WERI-Rb-1 (cell line): ENCODE measurements around the gene TSPO2.

ENCODE experiments used
- DNase-seq: peaks from one replicate; pipeline ENCODE4 v3.0.0-alpha.2; 2020
- H3K27ac ChIP-seq: fragments of 250-450 bp; sonication (Bioruptor Pico); 2 replicates; pipeline ENCODE4 v1.5.1; 2020; ENCODE audit warnings: mild to moderate bottlenecking, moderate library complexity
- H3K27me3 ChIP-seq: fragments of 250-450 bp; sonication (Bioruptor Pico); 2 replicates; pipeline ENCODE4 v1.5.1; 2021; ENCODE audit warnings: mild to moderate bottlenecking, low read depth, moderate library complexity; ENCODE audit not compliant: insufficient read depth, severe bottlenecking
- H3K36me3 ChIP-seq: fragments of 250-450 bp; sonication (Bioruptor Pico); 2 replicates; pipeline ENCODE4 v1.5.1; 2020; ENCODE audit warnings: mild to moderate bottlenecking, moderate library complexity
- H3K4me3 ChIP-seq: 2 replicates; pipeline ENCODE4 v1.5.1; 2011; ENCODE audit warnings: low read depth, mild to moderate bottlenecking, control low read depth, low read length
- H3K9me3 ChIP-seq: fragments of 250-450 bp; sonication (Bioruptor Pico); 2 replicates; pipeline ENCODE4 v1.5.1; 2021; ENCODE audit warnings: mild to moderate bottlenecking, moderate library complexity; ENCODE audit not compliant: severe bottlenecking
- TF ChIP-seq, protein P1 (sequence below): IDR thresholded peaks from 2 replicates; pipeline ENCODE4 v1.5.1; 2011; ENCODE audit warnings: low read depth, mild to moderate bottlenecking, control low read depth, inconsistent platforms, low read length

TSPO2 gene

DNA sequence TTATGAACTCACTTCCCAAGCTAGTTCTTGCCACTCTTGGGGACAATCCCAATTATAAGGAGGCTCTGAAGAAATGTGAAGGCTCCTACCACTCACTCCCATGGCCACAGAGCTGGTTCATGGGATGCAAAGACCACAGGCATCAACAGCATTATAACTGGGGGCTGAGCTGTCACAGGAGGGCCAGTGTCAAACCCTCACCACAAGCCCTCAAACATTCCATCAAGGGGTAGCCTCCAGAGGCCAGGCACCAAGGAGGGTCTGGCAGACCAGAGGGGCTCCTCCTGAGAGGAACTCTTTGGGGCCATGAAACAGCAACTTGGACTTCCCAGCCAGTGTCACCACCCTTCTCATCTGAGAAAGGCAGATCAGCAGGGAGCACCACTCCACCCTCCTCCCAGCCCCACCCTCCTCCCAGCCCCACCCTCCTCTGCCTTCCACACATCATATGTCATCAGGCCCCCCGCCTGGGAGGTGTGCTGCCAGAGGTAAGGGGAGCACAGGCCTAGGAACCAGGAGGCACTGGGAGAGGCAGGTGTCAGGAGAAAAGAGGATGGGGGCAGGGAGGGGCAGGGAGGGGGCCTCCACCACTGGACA lies 1.2 kb upstream of the TSPO2 start:
- H3K36me3 ChIP-seq, result no peaks in the 10 kb centered on the region
- H3K27ac ChIP-seq, result no peak overlapping the region
- DNase-seq, result no peak
- no peak overlapping the region for H3K4me3 ChIP-seq
- TF ChIP-seq, protein P1, sequence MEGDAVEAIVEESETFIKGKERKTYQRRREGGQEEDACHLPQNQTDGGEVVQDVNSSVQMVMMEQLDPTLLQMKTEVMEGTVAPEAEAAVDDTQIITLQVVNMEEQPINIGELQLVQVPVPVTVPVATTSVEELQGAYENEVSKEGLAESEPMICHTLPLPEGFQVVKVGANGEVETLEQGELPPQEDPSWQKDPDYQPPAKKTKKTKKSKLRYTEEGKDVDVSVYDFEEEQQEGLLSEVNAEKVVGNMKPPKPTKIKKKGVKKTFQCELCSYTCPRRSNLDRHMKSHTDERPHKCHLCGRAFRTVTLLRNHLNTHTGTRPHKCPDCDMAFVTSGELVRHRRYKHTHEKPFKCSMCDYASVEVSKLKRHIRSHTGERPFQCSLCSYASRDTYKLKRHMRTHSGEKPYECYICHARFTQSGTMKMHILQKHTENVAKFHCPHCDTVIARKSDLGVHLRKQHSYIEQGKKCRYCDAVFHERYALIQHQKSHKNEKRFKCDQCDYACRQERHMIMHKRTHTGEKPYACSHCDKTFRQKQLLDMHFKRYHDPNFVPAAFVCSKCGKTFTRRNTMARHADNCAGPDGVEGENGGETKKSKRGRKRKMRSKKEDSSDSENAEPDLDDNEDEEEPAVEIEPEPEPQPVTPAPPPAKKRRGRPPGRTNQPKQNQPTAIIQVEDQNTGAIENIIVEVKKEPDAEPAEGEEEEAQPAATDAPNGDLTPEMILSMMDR, result no peak
- H3K9me3 ChIP-seq, result no peaks in the 10 kb centered on the region
- no peaks in the 10 kb centered on the region for H3K27me3 ChIP-seq

DNA sequence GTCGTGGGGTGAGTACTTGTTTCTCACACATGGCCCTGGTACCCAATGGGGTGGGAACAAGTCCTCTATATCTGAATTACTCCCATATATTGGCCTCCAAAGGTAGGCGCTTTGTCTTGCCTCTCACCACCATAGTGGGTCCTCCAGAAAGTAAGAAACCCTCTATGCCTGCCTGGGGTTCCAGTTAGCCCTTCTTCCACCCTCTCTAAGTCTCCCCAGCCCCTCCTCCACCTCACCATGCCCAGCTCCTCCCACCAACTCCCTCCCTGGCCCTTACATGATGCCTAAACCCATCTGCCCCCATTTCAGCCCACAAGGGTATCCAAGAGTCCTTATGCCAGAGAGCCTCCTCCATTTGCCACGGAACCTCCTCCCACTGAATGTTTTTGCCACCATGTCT lies 884 bp downstream of the TSPO2 start:
- Histone ChIP-seq H3K27ac (no peak overlapping the region), H3K9me3 (no peaks in the 10 kb centered on the region), H3K27me3 (no peaks in the 10 kb centered on the region), H3K36me3 (no peaks in the 10 kb centered on the region), H3K4me3 (no peak overlapping the region)
- TF ChIP-seq, protein P1, result no peak
- DNase-seq, result no peak

DNA sequence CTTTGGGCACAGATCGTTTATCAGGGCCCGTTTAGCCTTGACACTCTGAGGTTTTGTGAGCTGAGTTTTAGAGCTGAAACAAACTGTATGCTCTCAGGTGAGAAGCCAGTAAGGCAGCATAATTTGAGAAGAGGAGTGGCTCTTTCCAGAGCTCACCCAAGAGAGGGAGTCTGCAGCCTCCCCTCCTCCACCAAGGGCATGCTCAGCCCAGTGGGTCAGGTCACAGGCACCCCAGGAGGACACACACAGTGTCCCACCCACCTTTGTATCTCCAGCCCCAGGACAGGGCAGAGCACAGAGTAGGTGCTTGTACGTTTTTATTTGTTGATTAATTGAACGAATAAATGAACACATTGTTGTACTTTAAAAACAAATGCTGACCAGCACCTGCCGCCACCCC lies 3.4 kb downstream of the TSPO2 start:
- H3K27ac ChIP-seq, result no peak overlapping the region
- no peaks in the 10 kb centered on the region for H3K27me3 ChIP-seq
- no peak for DNase-seq
- H3K4me3 ChIP-seq, result no peak overlapping the region
- TF ChIP-seq, protein P1, result no peak
- H3K36me3 ChIP-seq, result no peaks in the 10 kb centered on the region
- no peaks in the 10 kb centered on the region for H3K9me3 ChIP-seq

DNA sequence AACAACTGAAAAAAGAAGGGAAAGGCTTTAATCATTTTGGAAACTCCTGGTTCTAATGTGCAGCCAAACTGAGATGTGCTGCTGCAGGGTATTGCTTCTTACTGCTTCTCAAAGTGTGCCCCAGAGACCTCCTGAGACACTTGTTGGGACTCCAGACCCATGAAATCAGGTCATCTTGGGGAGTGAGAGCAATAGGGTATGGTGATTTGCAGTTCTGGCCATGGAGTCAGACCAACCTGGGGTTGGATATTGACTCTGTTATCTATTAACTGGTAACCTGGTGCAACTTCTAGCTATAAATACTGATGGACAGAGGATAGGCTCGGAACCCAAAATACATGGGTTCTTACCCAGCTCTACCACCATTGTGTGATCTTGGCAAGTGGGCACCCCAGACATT lies 3.8 kb downstream of the TSPO2 start:
- TF ChIP-seq, protein P1, result no peak

DNA sequence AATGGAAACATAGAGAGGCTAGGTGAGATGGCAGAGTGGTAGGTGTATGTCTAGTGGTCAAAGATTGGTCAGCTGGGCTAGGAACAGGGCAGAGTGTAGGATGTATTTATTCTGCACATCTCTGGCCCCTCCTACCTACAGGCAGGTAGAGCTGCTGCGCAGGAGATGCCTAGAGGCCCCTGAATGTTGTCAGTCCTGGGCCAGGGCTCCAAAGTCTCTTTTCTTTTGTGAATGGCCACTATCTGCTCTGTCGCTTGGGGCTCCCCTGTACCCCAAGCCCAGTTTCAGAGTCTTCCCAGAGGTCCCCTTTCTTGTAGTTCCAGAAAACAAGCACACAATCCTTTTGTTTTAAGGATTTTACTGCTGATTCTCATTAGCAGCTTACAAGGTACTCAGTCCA lies 5.0 kb downstream of the TSPO2 start:
- H3K36me3 ChIP-seq, result no peaks in the 10 kb centered on the region
- no peak overlapping the region for H3K27ac ChIP-seq
- no peak overlapping the region for H3K4me3 ChIP-seq
- DNase-seq, result no peak
- H3K9me3 ChIP-seq, result no peaks in the 10 kb centered on the region
- no peaks in the 10 kb centered on the region for H3K27me3 ChIP-seq
- TF ChIP-seq, protein P1, result no peak

More for the DNA sequence above, 3.8 kb downstream of the TSPO2 start:
- Histone ChIP-seq H3K4me3 (no peak overlapping the region), H3K27me3 (no peaks in the 10 kb centered on the region), H3K9me3 (no peaks in the 10 kb centered on the region), H3K36me3 (no peaks in the 10 kb centered on the region), H3K27ac (no peak overlapping the region)
- DNase-seq, result no peak
